DOHH2 (cell line): ENCODE measurements around the gene USP28.

Source experiments
- CTCF ChIP-seq: fragments of 200-600 bp; sonication (generic); IDR thresholded peaks from one replicate; pipeline ENCODE4 v1.5.1; 2014; ENCODE audit warnings: antibody characterized with exemption, mild to moderate bottlenecking, low read depth, low read length; ENCODE audit not compliant: poor library complexity, severe bottlenecking
- EZH2phosphoT487 ChIP-seq: fragments of 200-600 bp; sonication (generic); IDR thresholded peaks from 2 replicates; pipeline ENCODE4 v1.6.1; 2017; ENCODE audit warnings: borderline replicate concordance, mild to moderate bottlenecking, antibody characterized with exemption, low read length, moderate library complexity, mixed read lengths

GRCh38 chr11:113901141-113901540, 25.8 kb upstream of the USP28 start:
- TF ChIP-seq EZH2phosphoT487 (no peak), CTCF (no peak)
